Esophagus muscularis mucosa (tissue), 2 donors: ENCODE results near the gene TAF6.

Source experiments
- POLR2A ChIP-seq: fragments of 450-650 bp; IDR thresholded peaks from one replicate; pipeline ENCODE4 v1.6.1; 2017; ENCODE audit warnings: antibody characterized with exemption, moderate library complexity, mild to moderate bottlenecking, low read depth
- POLR2AphosphoS5 ChIP-seq, 2 donors: sonication (generic); formaldehyde crosslinking; IDR thresholded peaks; one replicate each; pipeline ENCODE4 v1.6.1; 2017; ENCODE audit warnings: antibody characterized with exemption in 2 of 2

DNA sequence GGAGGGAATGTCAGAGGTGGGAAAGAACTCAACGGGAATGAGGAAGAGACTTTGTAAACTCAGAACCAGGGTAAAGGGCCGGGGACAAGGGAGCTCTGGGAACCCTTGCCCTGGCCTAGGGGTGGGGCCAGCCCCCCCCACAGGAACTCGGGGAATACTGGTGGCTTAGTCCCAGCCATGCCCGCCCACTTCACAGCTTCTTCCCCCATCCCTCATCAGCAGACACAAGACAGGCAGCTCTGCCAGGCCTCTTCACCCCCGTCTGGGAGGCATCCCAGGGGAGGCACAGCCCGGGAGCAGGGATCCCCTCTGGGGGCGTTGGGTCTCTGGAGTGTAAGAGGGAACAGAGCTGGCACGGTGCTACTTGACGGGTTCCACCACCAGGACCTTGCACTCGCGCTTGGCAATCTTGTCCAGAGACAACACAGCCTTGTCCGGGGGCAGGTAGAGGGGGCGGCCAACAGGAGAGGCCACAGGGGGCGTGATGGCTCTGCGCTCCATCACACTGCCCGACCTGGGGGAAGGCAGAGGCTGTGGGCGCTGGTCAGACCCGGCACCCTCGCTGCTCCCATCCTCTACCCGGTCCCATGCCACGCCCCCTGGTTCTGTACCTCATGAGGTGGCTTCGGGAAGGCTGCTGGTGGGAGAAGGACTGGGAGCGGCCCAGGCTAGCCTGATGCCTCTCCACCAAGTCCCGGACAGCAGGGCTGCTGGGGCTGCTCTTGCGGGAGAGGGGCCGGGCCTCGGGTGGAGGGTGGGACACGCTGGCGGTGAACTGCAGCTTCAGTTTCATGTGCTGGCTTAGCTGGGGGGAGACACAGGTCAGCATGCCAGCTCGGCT lies 35.7 kb upstream of the TAF6 start:
- no peak for TF ChIP-seq POLR2AphosphoS5 (IDR thresholded peaks at IDR 0.05)
- no peak for TF ChIP-seq POLR2A
